ENCODE results near the gene NAPA.

DNA sequence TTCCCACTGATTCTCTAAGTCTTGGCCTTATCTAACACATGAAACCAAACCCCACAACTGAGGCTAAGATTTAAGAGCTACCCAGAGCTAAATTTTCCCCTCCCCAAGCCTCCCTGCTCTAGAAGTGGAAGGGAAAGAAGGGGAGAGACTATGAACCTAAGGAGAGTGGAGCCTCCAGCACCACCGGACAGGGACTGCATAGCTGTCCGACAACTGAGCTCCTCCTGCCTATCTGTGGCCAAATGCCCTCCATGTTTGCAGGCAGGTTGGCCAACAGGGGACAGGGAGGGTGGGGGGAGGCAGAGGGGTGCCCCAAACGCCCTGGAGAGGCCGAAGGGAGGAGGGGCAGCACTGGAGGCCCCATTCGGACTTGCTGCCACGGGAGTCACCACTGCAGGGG is 6.0 kb upstream of the NAPA start:
- TF ChIP-seq NFKB2 (CRISPR knock-in tag; IDR thresholded peaks at IDR 0.05; ENCODE audit: borderline replicate concordance) (no peak), ZBTB4 (CRISPR knock-in tag; IDR thresholded peaks at IDR 0.05; ENCODE audit: borderline replicate concordance) (no peak)
- TF ChIP-seq, protein P1, sequence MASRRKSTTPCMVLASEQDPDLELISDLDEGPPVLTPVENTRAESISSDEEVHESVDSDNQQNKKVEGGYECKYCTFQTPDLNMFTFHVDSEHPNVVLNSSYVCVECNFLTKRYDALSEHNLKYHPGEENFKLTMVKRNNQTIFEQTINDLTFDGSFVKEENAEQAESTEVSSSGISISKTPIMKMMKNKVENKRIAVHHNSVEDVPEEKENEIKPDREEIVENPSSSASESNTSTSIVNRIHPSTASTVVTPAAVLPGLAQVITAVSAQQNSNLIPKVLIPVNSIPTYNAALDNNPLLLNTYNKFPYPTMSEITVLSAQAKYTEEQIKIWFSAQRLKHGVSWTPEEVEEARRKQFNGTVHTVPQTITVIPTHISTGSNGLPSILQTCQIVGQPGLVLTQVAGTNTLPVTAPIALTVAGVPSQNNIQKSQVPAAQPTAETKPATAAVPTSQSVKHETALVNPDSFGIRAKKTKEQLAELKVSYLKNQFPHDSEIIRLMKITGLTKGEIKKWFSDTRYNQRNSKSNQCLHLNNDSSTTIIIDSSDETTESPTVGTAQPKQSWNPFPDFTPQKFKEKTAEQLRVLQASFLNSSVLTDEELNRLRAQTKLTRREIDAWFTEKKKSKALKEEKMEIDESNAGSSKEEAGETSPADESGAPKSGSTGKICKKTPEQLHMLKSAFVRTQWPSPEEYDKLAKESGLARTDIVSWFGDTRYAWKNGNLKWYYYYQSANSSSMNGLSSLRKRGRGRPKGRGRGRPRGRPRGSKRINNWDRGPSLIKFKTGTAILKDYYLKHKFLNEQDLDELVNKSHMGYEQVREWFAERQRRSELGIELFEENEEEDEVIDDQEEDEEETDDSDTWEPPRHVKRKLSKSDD (CRISPR knock-in tag; IDR thresholded peaks at IDR 0.05; ENCODE audit: low read depth) = no peak
